ENCODE data around the gene NAV1. TPM values are rescaled to one million over a fixed set of nuclear protein-coding genes. Genes with fewer than 3 reads are reported as not detected.
"Not testable (repeated sequence)": the region's sequence is repeated elsewhere in the genome, so short reads cannot be mapped to it uniquely, and the experiment has no call there.

The NAV1 gene
- total RNA-seq, 1 donor from 2014 or later = 288 TPM

DNA sequence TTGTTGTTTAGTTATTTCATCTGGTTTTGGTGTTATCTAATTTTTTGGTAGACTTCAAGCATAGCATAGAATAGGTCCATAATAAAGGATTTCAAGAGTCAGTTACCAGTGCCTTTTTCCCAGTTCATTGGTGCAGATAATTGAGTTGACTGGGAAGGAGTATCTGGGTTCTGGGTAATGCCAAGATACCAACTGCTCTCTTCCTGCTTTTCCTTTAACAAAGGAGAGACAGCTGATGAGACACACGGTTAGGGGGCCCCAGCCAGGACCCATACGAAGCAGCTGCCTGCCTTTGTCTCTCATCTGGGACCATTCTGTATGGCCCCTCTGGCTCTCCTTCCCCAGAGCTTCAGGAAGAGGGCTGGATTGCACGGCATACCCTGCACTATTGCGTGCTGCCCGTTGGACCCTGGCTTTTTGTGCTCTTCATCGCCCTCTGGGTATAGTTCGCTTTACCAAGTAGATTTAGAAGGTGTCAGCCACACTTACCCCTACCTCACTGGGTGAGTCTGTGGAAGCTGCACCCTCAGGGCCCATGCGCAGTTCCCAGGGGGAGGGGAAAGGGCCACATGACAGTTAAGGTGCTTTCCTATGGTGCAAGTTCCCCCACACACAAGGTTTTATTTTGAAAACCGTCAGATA, 7.0 kb downstream of the NAV1 start:
- peak overlapping the region; percentile 28 for H3K27ac Mint-ChIP-seq (ENCODE audit: unreplicated experiment)
- peaks cover 5% of the 10 kb centered on the region for H3K9me3 Mint-ChIP-seq (ENCODE audit: unreplicated experiment)
- H3K27me3 Mint-ChIP-seq (ENCODE audit: unreplicated experiment) = no peaks in the 10 kb centered on the region
- peaks cover 44% of the 10 kb centered on the region for H3K4me1 Mint-ChIP-seq (ENCODE audit: unreplicated experiment)
- TF ChIP-seq, protein P1, sequence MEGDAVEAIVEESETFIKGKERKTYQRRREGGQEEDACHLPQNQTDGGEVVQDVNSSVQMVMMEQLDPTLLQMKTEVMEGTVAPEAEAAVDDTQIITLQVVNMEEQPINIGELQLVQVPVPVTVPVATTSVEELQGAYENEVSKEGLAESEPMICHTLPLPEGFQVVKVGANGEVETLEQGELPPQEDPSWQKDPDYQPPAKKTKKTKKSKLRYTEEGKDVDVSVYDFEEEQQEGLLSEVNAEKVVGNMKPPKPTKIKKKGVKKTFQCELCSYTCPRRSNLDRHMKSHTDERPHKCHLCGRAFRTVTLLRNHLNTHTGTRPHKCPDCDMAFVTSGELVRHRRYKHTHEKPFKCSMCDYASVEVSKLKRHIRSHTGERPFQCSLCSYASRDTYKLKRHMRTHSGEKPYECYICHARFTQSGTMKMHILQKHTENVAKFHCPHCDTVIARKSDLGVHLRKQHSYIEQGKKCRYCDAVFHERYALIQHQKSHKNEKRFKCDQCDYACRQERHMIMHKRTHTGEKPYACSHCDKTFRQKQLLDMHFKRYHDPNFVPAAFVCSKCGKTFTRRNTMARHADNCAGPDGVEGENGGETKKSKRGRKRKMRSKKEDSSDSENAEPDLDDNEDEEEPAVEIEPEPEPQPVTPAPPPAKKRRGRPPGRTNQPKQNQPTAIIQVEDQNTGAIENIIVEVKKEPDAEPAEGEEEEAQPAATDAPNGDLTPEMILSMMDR (IDR thresholded peaks at IDR 0.05) = peak; percentile 14
- H3K36me3 Mint-ChIP-seq (ENCODE audit: unreplicated experiment) = peaks cover 2% of the 10 kb centered on the region
- no peak overlapping the region for H3K4me3 Mint-ChIP-seq (ENCODE audit: unreplicated experiment)
- no peak for DNase-seq (ENCODE audit: extremely low spot score, unreplicated experiment)

DNA sequence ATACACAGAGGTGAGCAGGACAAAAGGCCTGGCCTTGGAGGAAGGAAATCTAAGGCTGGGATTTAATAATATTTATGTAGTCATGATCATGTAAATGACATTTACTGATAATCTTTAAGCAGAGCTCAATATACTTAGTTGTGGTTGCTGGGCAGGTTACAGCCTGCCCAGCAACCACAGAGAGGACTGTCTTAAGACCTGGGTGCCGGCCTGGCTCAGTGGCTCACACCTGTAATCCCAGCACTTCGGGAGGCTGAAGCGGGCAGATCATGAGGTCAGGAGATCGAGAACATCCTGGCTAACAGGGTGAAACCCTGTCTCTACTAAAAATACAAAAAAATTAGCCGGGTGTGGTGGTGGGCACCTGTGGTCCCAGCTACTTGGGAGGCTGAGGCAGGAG, 10.6 kb downstream of the NAV1 start:
- H3K27ac Mint-ChIP-seq (ENCODE audit: unreplicated experiment); H3K4me3 Mint-ChIP-seq (ENCODE audit: unreplicated experiment); H3K9me3 Mint-ChIP-seq (ENCODE audit: unreplicated experiment); H3K27me3 Mint-ChIP-seq (ENCODE audit: unreplicated experiment); H3K36me3 Mint-ChIP-seq (ENCODE audit: unreplicated experiment); DNase-seq (ENCODE audit: extremely low spot score, unreplicated experiment): not testable (repeated sequence)
- H3K4me1 Mint-ChIP-seq (ENCODE audit: unreplicated experiment) = peaks cover 37% of the 10 kb centered on the region

DNA sequence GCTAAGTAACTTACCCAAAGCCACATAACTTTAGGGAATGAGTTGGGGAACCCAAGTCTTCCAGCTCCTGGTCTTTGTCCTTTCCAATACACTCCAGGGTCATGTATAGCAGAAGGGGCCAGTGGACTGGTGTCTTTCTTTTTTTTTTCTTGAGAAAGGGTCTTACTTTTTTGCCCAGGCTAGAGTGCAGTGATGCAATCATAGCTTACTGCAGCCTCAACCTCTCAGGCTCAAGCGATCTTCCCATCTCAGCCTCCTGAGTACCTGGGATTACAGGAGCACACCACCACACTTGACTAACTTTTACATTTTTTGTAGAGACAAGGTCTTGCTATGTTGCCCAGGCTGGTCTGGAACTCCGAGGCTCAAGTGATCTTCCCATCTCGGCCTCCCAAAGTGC, 12.2 kb downstream of the NAV1 start:
- Mint-ChIP-seq H3K9me3 (ENCODE audit: unreplicated experiment) (no peaks in the 10 kb centered on the region), H3K27me3 (ENCODE audit: unreplicated experiment) (no peaks in the 10 kb centered on the region), H3K27ac (ENCODE audit: unreplicated experiment) (peak overlapping the region; percentile 87), H3K4me1 (ENCODE audit: unreplicated experiment) (peaks cover 34% of the 10 kb centered on the region), H3K36me3 (ENCODE audit: unreplicated experiment) (peaks cover 2% of the 10 kb centered on the region), H3K4me3 (ENCODE audit: unreplicated experiment) (no peak overlapping the region)
- DNase-seq (ENCODE audit: extremely low spot score, unreplicated experiment) = no peak
- TF ChIP-seq, protein P1 (IDR thresholded peaks at IDR 0.05) = no peak

DNA sequence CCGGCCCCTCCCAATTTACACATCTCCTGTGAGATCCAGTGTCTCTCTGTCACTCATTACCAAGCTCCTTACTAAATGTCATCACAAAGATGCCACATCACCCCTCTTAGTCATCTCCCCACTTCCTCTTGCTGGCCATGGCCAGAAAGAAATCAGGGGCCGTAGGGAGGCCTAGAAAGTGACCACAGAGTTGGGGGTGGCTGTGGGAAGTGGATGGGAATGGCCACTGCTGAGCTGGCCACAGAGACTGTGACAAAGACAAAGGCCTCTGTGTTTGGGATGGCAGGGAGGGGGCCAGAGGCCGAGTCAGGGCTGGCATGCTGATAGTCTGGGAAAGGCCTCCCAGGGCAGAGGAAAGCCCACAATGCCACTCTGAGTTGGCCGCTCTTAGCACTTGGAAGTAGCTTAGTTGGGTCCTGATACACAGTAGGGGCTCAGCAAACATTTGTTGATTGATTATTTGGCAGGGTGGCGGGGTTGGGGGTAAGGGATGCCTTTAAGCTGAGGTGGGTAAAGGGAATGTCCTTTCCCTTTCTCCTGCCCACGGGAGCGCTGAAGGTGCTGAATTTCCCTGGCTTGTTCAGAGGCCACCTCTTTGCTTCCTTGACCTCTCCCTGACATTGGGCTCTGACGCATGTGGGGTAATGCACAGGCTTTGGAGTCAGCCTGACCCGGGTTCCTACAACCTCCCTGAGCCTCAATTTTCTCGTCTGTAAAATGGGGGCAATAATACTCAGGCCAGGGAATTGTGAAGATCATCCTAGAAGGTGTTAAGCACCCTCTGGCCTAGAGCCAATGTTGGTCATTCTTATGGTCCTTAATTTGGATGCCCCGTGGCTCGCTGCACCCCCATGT, 13.2 kb downstream of the NAV1 start:
- TF ChIP-seq, protein P1 (IDR thresholded peaks at IDR 0.05) = no peak
- peaks cover 42% of the 10 kb centered on the region for H3K4me1 Mint-ChIP-seq (ENCODE audit: unreplicated experiment)
- H3K27me3 Mint-ChIP-seq (ENCODE audit: unreplicated experiment) = no peaks in the 10 kb centered on the region
- no peaks in the 10 kb centered on the region for H3K9me3 Mint-ChIP-seq (ENCODE audit: unreplicated experiment)
- DNase-seq (ENCODE audit: extremely low spot score, unreplicated experiment) = no peak
- peaks cover 2% of the 10 kb centered on the region for H3K36me3 Mint-ChIP-seq (ENCODE audit: unreplicated experiment)
- H3K27ac Mint-ChIP-seq (ENCODE audit: unreplicated experiment) = peak overlapping the region; percentile 87
- no peak overlapping the region for H3K4me3 Mint-ChIP-seq (ENCODE audit: unreplicated experiment)

DNA sequence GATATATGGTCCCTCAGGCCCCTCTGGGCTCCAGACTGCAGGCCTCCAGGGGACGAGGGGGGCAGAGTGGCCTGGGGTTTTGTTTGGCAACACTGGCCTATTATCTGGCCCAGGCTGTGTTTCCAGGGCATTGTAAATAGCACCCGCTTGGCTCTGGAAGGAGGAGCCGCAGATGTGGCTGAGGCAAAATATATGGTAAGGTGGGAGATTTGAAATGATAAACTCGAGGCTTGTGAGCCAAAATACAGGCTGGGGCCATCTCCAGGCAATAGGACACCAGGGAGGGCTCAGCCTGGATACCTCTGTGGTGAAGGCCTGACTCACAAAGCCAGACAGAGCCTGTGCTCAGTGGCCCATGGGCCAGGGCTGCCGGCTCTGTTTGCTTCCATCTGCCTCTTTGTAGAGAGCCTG, 14.0 kb downstream of the NAV1 start:
- peak overlapping the region; percentile 9 for H3K27ac Mint-ChIP-seq (ENCODE audit: unreplicated experiment)
- DNase-seq (ENCODE audit: extremely low spot score, unreplicated experiment) = no peak
- TF ChIP-seq, protein P1 (IDR thresholded peaks at IDR 0.05) = no peak
- no peaks in the 10 kb centered on the region for H3K27me3 Mint-ChIP-seq (ENCODE audit: unreplicated experiment)
- H3K9me3 Mint-ChIP-seq (ENCODE audit: unreplicated experiment) = no peaks in the 10 kb centered on the region
- no peak overlapping the region for H3K4me3 Mint-ChIP-seq (ENCODE audit: unreplicated experiment)
- peaks cover 2% of the 10 kb centered on the region for H3K36me3 Mint-ChIP-seq (ENCODE audit: unreplicated experiment)
- peaks cover 50% of the 10 kb centered on the region for H3K4me1 Mint-ChIP-seq (ENCODE audit: unreplicated experiment)

Measured in osteocyte (in vitro differentiated cells).